ENCODE data around the gene DCTPP1. TPM values are rescaled to one million over a fixed set of nuclear protein-coding genes. Genes with fewer than 3 reads are reported as not detected.

The DCTPP1 gene
- total and polyA plus RNA-seq, 2 of the 13 experiments (the other 11 are each of a cell fraction or from before 2014, with no cell fraction given), result 54.8 to 74.4 TPM

GRCh38 chr16:30447512-30448226 is 17.8 kb upstream of the DCTPP1 start (continued):
- TF ChIP-seq, protein P1, sequence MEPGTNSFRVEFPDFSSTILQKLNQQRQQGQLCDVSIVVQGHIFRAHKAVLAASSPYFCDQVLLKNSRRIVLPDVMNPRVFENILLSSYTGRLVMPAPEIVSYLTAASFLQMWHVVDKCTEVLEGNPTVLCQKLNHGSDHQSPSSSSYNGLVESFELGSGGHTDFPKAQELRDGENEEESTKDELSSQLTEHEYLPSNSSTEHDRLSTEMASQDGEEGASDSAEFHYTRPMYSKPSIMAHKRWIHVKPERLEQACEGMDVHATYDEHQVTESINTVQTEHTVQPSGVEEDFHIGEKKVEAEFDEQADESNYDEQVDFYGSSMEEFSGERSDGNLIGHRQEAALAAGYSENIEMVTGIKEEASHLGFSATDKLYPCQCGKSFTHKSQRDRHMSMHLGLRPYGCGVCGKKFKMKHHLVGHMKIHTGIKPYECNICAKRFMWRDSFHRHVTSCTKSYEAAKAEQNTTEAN (CRISPR knock-in tag; conservative IDR thresholded peaks at IDR 0.05), result no peak; the same call in 1 of the 2 replicates
- TF ChIP-seq BRCA1 (CRISPR knock-in tag; IDR thresholded peaks at IDR 0.05) (no peak), ZNF546 (CRISPR knock-in tag; conservative IDR thresholded peaks at IDR 0.05) (peak; percentile 75; the same call in 1 of the 2 replicates), ZNF232 (CRISPR knock-in tag; IDR thresholded peaks at IDR 0.05; ENCODE audit: borderline replicate concordance) (no peak), ZNF362 (CRISPR knock-in tag; IDR thresholded peaks at IDR 0.05; ENCODE audit: borderline replicate concordance) (peak; percentile 96), MXI1 (IDR thresholded peaks at IDR 0.05; ENCODE audit: borderline replicate concordance, low read depth, low read length) (no peak), SCMH1 (CRISPR knock-in tag; IDR thresholded peaks at IDR 0.05; ENCODE audit: borderline replicate concordance) (no peak), HCFC1 (IDR thresholded peaks at IDR 0.05; ENCODE audit: low read depth, low read length) (no peak), PAX8 (CRISPR knock-in tag; IDR thresholded peaks at IDR 0.05; ENCODE audit: borderline replicate concordance) (no peak), ZSCAN22 (CRISPR knock-in tag; IDR thresholded peaks at IDR 0.05) (peak; percentile 68), MIER2 (CRISPR knock-in tag; IDR thresholded peaks at IDR 0.05) (peak; percentile 46), TRIM22 (IDR thresholded peaks at IDR 0.05) (no peak), TBX3 (IDR thresholded peaks at IDR 0.05; ENCODE audit: borderline replicate concordance) (peak; percentile 75; the same call in 1 of the 2 replicates), YY1 (IDR thresholded peaks at IDR 0.05; ENCODE audit: insufficient read depth, insufficient replicate concordance, low read depth, low read length) (peak; percentile 47), MTA1 (CRISPR knock-in tag; IDR thresholded peaks at IDR 0.05; ENCODE audit: borderline replicate concordance) (0 out of 2 replicates have a peak, but pooled peaks have one; percentile 48), ONECUT2 (CRISPR knock-in tag; IDR thresholded peaks at IDR 0.05) (no peak), ZNF790 (CRISPR knock-in tag; IDR thresholded peaks at IDR 0.05; ENCODE audit: borderline replicate concordance) (no peak; the same call in 1 of the 2 replicates), ZNF746 (CRISPR knock-in tag; IDR thresholded peaks at IDR 0.05) (0 out of 2 replicates have a peak, but pooled peaks have one; percentile 23), ZNF367 (CRISPR knock-in tag; IDR thresholded peaks at IDR 0.05; ENCODE audit: borderline replicate concordance) (no peak), THAP11 (CRISPR knock-in tag; IDR thresholded peaks at IDR 0.05) (peak; percentile 66), ZNF3 (CRISPR knock-in tag; IDR thresholded peaks at IDR 0.05) (peak; percentile 78), JARID2 (CRISPR knock-in tag; IDR thresholded peaks at IDR 0.05; ENCODE audit: insufficient replicate concordance) (no peak)
- TF ChIP-seq, protein P2, sequence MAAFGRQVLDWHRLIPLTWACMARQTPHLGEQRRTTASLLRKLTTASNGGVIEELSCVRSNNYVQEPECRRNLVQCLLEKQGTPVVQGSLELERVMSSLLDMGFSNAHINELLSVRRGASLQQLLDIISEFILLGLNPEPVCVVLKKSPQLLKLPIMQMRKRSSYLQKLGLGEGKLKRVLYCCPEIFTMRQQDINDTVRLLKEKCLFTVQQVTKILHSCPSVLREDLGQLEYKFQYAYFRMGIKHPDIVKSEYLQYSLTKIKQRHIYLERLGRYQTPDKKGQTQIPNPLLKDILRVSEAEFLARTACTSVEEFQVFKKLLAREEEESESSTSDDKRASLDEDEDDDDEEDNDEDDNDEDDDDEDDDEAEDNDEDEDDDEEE (CRISPR knock-in tag; IDR thresholded peaks at IDR 0.05), result no peak
- TF ChIP-seq, protein P3, sequence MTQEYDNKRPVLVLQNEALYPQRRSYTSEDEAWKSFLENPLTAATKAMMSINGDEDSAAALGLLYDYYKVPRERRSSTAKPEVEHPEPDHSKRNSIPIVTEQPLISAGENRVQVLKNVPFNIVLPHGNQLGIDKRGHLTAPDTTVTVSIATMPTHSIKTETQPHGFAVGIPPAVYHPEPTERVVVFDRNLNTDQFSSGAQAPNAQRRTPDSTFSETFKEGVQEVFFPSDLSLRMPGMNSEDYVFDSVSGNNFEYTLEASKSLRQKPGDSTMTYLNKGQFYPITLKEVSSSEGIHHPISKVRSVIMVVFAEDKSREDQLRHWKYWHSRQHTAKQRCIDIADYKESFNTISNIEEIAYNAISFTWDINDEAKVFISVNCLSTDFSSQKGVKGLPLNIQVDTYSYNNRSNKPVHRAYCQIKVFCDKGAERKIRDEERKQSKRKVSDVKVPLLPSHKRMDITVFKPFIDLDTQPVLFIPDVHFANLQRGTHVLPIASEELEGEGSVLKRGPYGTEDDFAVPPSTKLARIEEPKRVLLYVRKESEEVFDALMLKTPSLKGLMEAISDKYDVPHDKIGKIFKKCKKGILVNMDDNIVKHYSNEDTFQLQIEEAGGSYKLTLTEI (CRISPR knock-in tag; conservative IDR thresholded peaks at IDR 0.05), result no peak

Measured in HepG2 (cell line).